ENCODE results near the gene L1CAM.

The L1CAM gene

GRCh38 chrX:153885968-153886903 lies at the start of gene L1CAM:
Gene L1CAM (minus strand): TSS chrX:153886173. CDS start chrX:153875836, 10,337 bp downstream.
- DNase-seq = no peak

GRCh38 chrX:153935326-153935851 lies 49.4 kb upstream of the L1CAM start:
- peak in 1 of 2 experiments; percentile 16 for DNase-seq

- DNase-seq = peak; percentile 26 to 50
Observed at GRCh38 chrX:153934762-153935325, 48.9 kb upstream of the L1CAM start, which contains the start of gene NAA10. Gene NAA10 (minus strand): TSS chrX:153935037. CDS start chrX:153934904, 133 bp downstream.

- DNase-seq = no peak
Observed at GRCh38 chrX:153934148-153934761, 48.3 kb upstream of the L1CAM start.

- no peak for DNase-seq
Observed at GRCh38 chrX:153933748-153934147, 47.8 kb upstream of the L1CAM start.

- DNase-seq = no peak
Observed at GRCh38 chrX:153932220-153932915, 46.4 kb upstream of the L1CAM start.

GRCh38 chrX:153931748-153932147 lies 45.8 kb upstream of the L1CAM start:
- DNase-seq = no peak

GRCh38 chrX:153931151-153931550 lies 45.2 kb upstream of the L1CAM start:
- no peak for DNase-seq

GRCh38 chrX:153930011-153930910 lies 44.3 kb upstream of the L1CAM start:
- no peak for DNase-seq

- DNase-seq = no peak
Observed at GRCh38 chrX:153929576-153929975, 43.6 kb upstream of the L1CAM start.

- DNase-seq = no peak
Observed at GRCh38 chrX:153928846-153929245, 42.9 kb upstream of the L1CAM start.

GRCh38 chrX:153927922-153928760 lies 42.2 kb upstream of the L1CAM start:
- DNase-seq = peak; percentile 83 to 93

- DNase-seq = no peak
Observed at GRCh38 chrX:153927672-153927921, 41.6 kb upstream of the L1CAM start.

GRCh38 chrX:153926858-153927671 lies 41.1 kb upstream of the L1CAM start:
- DNase-seq = peak; percentile 33 to 37

GRCh38 chrX:153926552-153926857 lies 40.5 kb upstream of the L1CAM start:
- DNase-seq = no peak

- DNase-seq = no peak
Observed at GRCh38 chrX:153925739-153926551, 40.0 kb upstream of the L1CAM start, which contains the start of gene ARHGAP4. Gene ARHGAP4 (minus strand): TSS chrX:153926264. CDS start chrX:153926202, 62 bp downstream.

- DNase-seq = no peak
Observed at GRCh38 chrX:153925387-153925738, 39.4 kb upstream of the L1CAM start.

- peak; percentile 33 to 46 for DNase-seq
Observed at GRCh38 chrX:153924149-153924861, 38.3 kb upstream of the L1CAM start.

All from SHP77 (cell line).